ENCODE measurements around the gene DPM2.

- TF ChIP-seq CTCF (IDR thresholded peaks at IDR 0.05) (no peak), POLR2A (IDR thresholded peaks at IDR 0.05) (no peak)
Observed at GRCh38 chr9:127928676-127929624, 8.7 kb downstream of the DPM2 start.
